GM12878 (cell line): Measurements from ENCODE around the gene CLASRP. TPM values are rescaled to one million over a fixed set of nuclear protein-coding genes. Genes with fewer than 3 reads are reported as not detected.

Experiments
- ASH2L ChIP-seq: fragments of 300-600, 200-600 bp; sonication (generic); IDR thresholded peaks from 2 replicates; pipeline ENCODE4 v1.6.1; 2017; ENCODE audit warnings: low read depth, mild to moderate bottlenecking, borderline replicate concordance
- CBFB ChIP-seq: IDR thresholded peaks from 2 replicates; pipeline ENCODE4 v1.6.1; 2016; ENCODE audit warnings: antibody characterized with exemption, low read depth
- CEBPZ ChIP-seq: fragments of 150-350 bp; IDR thresholded peaks from 2 replicates; pipeline ENCODE4 v1.6.1; 2016; ENCODE audit warnings: low read depth, low read length
- E2F4 ChIP-seq: IDR thresholded peaks from 2 replicates; pipeline ENCODE4 v1.6.1; 2012; ENCODE audit warnings: low read depth, low read length, improper control_type of control experiment
- HSF1 ChIP-seq: fragments of 150-350 bp; IDR thresholded peaks from 2 replicates; pipeline ENCODE4 v1.6.1; 2014; ENCODE audit warnings: mild to moderate bottlenecking, low read depth, low read length
- IRF4 ChIP-seq: IDR thresholded peaks from 2 replicates; pipeline ENCODE4 v1.6.1; 2011; ENCODE audit warnings: low read depth, low read length
- MTA2 ChIP-seq: fragments of 450-650 bp; IDR thresholded peaks from 2 replicates; pipeline ENCODE4 v1.6.1; 2016; ENCODE audit warnings: low read depth, mild to moderate bottlenecking, moderate library complexity
- NFIC ChIP-seq: IDR thresholded peaks from 2 replicates; pipeline ENCODE4 v1.6.1; 2012; ENCODE audit warnings: low read depth, mild to moderate bottlenecking, inconsistent platforms, low read length, moderate library complexity
- PKNOX1 ChIP-seq: fragments of 450-650 bp; IDR thresholded peaks from 2 replicates; pipeline ENCODE4 v1.6.1; 2016; ENCODE audit warnings: mild to moderate bottlenecking
- RAD51 ChIP-seq: fragments of 450-650 bp; IDR thresholded peaks from 2 replicates; pipeline ENCODE4 v1.6.1; 2016; ENCODE audit warnings: moderate library complexity, mild to moderate bottlenecking, inconsistent platforms
- RFX5 ChIP-seq: IDR thresholded peaks from 2 replicates; pipeline ENCODE4 v1.6.1; 2011; ENCODE audit warnings: low read depth, low read length, improper control_type of control experiment
- TCF12 ChIP-seq: IDR thresholded peaks from 2 replicates; pipeline ENCODE4 v1.6.1; 2011; ENCODE audit warnings: low read depth, mild to moderate bottlenecking, low read length
- polyA plus RNA-seq, 11 experiments: library from polyadenylated mRNA; depleted of rRNA in 4 of 11; unstranded in 6 of 11; stranded (reverse) in 5 of 11; fragments of >200 nt; fragmentation: Nextera tagmentation in 4 of 11; fragmentation: Illumina TruSeq in 1 of 11; extraction: Ambion mirVana in 4 of 11; extraction: Trizol in 1 of 11; gene quantifications; 1 replicate in 1 of 11; 2 replicates in 10 of 11; pipeline versions ENCODE4 v1.2.1 to v1.2.3, GENCODE V29; 2011 to 2016; ENCODE audit warnings: inconsistent platforms in 2 of 11, missing spikeins in 2 of 11, low read depth in 1 of 11
- total RNA-seq, 4 experiments: library from RNA; depleted of rRNA in 3 of 4; stranded (reverse); fragments of >200 nt in 3 of 4; fragmentation: Illumina TruSeq in 1 of 4; extraction: Trizol in 1 of 4; gene quantifications; 2 replicates each; pipeline versions ENCODE4 v1.2.1 to v1.2.3, GENCODE V29; 2013 to 2021
- TF ChIP-seq, protein P1 (sequence below): fragments of 450-650 bp; IDR thresholded peaks from 2 replicates; pipeline ENCODE4 v1.6.1; 2017; ENCODE audit warnings: mild to moderate bottlenecking, moderate library complexity
- TF ChIP-seq, protein P2 (sequence below): IDR thresholded peaks from 2 replicates; pipeline ENCODE4 v1.6.1; 2012; ENCODE audit warnings: low read length, inconsistent platforms

CLASRP gene
- total and polyA plus RNA-seq, 10 of the 15 experiments (the other 5 are each of a cell fraction or from before 2014, with no cell fraction given), result 0.68 to 75.8 (median 30.2) TPM

GRCh38 chr19:45038931-45039893, at the start of gene CLASRP (continued):
- TF ChIP-seq, protein P1, sequence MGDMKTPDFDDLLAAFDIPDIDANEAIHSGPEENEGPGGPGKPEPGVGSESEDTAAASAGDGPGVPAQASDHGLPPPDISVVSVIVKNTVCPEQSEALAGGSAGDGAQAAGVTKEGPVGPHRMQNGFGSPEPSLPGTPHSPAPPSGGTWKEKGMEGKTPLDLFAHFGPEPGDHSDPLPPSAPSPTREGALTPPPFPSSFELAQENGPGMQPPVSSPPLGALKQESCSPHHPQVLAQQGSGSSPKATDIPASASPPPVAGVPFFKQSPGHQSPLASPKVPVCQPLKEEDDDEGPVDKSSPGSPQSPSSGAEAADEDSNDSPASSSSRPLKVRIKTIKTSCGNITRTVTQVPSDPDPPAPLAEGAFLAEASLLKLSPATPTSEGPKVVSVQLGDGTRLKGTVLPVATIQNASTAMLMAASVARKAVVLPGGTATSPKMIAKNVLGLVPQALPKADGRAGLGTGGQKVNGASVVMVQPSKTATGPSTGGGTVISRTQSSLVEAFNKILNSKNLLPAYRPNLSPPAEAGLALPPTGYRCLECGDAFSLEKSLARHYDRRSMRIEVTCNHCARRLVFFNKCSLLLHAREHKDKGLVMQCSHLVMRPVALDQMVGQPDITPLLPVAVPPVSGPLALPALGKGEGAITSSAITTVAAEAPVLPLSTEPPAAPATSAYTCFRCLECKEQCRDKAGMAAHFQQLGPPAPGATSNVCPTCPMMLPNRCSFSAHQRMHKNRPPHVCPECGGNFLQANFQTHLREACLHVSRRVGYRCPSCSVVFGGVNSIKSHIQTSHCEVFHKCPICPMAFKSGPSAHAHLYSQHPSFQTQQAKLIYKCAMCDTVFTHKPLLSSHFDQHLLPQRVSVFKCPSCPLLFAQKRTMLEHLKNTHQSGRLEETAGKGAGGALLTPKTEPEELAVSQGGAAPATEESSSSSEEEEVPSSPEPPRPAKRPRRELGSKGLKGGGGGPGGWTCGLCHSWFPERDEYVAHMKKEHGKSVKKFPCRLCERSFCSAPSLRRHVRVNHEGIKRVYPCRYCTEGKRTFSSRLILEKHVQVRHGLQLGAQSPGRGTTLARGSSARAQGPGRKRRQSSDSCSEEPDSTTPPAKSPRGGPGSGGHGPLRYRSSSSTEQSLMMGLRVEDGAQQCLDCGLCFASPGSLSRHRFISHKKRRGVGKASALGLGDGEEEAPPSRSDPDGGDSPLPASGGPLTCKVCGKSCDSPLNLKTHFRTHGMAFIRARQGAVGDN, result no peak
- TF ChIP-seq RFX5 (no peak), RAD51 (no peak), PKNOX1 (peak; percentile 55; the same call in 1 of the 2 replicates), CEBPZ (no peak), CBFB (no peak), ASH2L (no peak), IRF4 (no peak), MTA2 (no peak), E2F4 (0 out of 2 replicates have a peak, but pooled peaks have one; percentile 28), HSF1 (no peak), TCF12 (no peak), NFIC (no peak)
- TF ChIP-seq, protein P2, sequence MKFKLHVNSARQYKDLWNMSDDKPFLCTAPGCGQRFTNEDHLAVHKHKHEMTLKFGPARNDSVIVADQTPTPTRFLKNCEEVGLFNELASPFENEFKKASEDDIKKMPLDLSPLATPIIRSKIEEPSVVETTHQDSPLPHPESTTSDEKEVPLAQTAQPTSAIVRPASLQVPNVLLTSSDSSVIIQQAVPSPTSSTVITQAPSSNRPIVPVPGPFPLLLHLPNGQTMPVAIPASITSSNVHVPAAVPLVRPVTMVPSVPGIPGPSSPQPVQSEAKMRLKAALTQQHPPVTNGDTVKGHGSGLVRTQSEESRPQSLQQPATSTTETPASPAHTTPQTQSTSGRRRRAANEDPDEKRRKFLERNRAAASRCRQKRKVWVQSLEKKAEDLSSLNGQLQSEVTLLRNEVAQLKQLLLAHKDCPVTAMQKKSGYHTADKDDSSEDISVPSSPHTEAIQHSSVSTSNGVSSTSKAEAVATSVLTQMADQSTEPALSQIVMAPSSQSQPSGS, result no peak
